ENCODE measurements around the gene B2M.
"Not testable (repeated sequence)": the region's sequence is repeated elsewhere in the genome, so short reads cannot be mapped to it uniquely, and the experiment has no call there.

Gene B2M

GRCh38 chr15:44700676-44701075, 10.6 kb upstream of the B2M start:
- DNase-seq, result not testable (repeated sequence)

- no peak for DNase-seq
These were observed 5.3 kb upstream of the B2M start for GRCh38 chr15:44705986-44706385.

- no peak for DNase-seq
These were observed 4.9 kb upstream of the B2M start for GRCh38 chr15:44706401-44706800.

- no peak for DNase-seq
These were observed 4.2 kb upstream of the B2M start for GRCh38 chr15:44706946-44707636.

GRCh38 chr15:44710236-44711095, 851 bp upstream of the B2M start:
- no peak for DNase-seq

- DNase-seq, result peak; percentile 32 to 53
These were observed 527 bp downstream of the B2M start for GRCh38 chr15:44711743-44712345.

GRCh38 chr15:44712346-44713005, 1.2 kb downstream of the B2M start:
- DNase-seq, result peak; percentile 36 to 38

GRCh38 chr15:44713006-44713966, 2.0 kb downstream of the B2M start:
- no peak for DNase-seq

- DNase-seq, result no peak
These were observed 4.0 kb downstream of the B2M start for GRCh38 chr15:44715142-44715796.

GRCh38 chr15:44715797-44716334, 4.5 kb downstream of the B2M start:
- no peak for DNase-seq

GRCh38 chr15:44716983-44717602, 5.8 kb downstream of the B2M start:
- DNase-seq, result no peak

- DNase-seq, result no peak
These were observed 7.0 kb downstream of the B2M start for GRCh38 chr15:44718180-44718926.

GRCh38 chr15:44718927-44719292, 7.6 kb downstream of the B2M start:
- DNase-seq, result no peak

- DNase-seq, result no peak
These were observed 8.1 kb downstream of the B2M start for GRCh38 chr15:44719293-44719999.

- DNase-seq, result not testable (repeated sequence)
These were observed 8.7 kb downstream of the B2M start for GRCh38 chr15:44720000-44720435.

- DNase-seq, result no peak
These were observed 9.3 kb downstream of the B2M start for GRCh38 chr15:44720460-44721176.

- no peak for DNase-seq
These were observed 10.7 kb downstream of the B2M start for GRCh38 chr15:44722011-44722410.

GRCh38 chr15:44726136-44726535, 14.8 kb downstream of the B2M start:
- DNase-seq, result no peak
